NCI-H2029 (cell line): ENCODE results near the gene MORN4.

Experiments
- DNase-seq: peaks from one replicate; lab custom pipeline; 2025; lab: John Stamatoyannopoulos, UW

Gene MORN4

DNA sequence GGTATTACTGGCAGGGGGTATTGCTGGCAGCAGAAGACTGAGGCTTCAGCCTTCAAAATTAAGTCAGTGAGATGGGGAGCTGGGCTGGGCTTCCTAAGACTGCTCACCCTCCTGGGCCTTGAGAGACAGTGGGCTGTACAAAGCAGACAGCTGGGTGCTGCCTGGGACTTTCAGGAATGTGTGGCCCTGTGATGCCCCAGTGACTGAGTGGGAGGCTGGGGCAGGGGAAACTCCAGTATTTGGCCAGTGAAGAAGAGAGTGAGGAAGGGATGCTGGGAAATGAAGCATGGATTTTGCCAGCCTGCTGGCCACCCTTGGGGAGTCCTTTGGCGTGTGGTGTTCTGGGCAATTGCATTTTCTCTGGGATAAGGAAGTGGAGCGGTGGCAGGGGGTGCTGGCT is 60.3 kb downstream of the MORN4 start:
- DNase-seq, result no peak

DNA sequence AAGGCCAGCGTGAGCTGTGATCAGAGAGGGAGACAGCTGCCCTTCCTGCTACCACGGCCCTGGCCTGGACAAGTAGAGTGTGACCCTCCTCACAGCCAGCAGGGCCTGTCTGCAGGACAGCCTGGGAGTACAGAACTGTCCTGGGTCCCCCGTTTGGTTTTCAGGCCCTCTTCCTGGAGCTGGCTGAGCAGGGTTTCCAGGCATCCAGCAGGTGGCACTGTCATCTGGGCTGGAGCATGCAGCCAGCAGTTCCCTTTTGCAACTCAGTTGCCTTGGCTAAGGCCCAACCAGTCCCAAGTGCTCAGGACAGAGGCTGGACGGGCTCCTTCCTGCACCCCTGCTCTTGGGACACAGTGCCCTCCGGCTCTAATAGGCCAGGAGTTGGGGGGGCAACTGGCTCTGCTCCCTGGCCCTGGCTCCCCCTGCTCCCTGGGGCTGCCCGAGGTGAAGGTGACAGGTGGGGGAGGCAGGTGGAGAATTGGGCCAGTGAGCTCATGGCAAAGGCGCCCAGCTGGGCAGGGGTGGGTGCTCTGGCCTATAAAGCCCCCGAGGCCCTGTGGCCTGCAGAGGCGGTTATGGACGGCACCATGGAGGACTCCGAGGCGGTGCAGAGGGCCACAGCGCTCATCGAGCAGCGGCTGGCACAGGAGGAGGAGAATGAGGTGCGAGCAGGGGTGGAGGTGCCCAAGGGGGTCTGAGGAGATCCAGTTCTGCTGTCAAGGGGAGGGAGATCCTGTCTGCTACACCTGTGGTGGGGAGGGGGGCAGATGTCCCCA is 60.9 kb downstream of the MORN4 start, which contains the start of gene ANKRD2:
Gene ANKRD2 (plus strand): TSS at position 566 of the 776 bp plus-strand sequence. CDS start 10 bp downstream, at position 576.
- peak; percentile 22 for DNase-seq

DNA sequence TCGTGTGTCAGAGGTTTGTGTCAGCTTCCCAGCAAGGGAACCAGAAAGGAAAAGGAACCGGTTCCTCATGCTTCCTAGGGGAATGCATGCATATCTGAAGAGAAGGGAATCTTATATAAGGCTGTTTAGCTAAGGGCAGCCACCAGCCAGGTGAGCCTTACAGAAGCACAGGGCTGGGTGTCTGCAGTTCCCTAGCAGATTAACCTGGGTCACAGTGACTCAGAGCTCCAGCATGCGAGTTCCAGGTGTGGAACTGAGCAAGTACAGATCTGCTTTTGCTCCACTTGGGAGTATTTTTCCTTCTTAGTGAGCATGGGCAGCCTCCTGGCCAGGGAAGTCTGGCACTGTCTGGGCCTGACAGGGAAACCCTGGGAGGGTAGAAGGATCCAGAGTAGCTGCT is 61.7 kb downstream of the MORN4 start:
- no peak for DNase-seq

DNA sequence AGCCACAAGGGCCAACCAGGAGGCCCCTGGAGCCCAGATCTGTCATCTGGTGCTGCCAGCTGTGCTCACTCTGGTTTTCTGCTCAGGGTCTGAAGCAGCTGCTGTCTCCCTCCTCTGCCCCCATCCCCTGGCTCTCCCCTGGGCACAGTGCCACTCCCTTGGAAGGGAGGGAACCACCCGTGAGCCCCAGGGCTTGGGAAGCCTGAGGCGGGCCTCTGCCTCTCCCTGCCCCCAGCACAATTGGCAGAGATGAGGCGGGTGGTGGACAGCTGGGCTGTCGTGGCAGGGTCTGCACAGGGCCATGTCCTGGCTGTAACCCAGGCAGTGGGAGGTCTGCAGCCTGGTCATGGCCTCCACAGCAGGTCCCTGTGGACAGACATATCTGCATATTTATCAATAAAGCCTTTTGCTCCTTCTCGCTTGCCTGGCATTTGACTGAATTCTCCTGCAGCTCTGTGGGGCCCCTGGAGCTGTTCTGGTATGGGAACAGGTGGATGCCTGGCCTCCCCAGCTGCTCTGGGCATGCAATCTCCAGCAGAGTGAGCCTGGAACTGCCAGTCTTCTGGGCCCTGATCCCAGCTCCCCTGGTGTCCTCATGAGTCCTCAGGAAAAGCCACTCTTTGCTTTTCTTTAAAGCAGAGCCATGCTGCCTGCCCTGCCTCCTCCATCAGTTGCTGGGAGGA is 62.4 kb downstream of the MORN4 start:
- no peak for DNase-seq

DNA sequence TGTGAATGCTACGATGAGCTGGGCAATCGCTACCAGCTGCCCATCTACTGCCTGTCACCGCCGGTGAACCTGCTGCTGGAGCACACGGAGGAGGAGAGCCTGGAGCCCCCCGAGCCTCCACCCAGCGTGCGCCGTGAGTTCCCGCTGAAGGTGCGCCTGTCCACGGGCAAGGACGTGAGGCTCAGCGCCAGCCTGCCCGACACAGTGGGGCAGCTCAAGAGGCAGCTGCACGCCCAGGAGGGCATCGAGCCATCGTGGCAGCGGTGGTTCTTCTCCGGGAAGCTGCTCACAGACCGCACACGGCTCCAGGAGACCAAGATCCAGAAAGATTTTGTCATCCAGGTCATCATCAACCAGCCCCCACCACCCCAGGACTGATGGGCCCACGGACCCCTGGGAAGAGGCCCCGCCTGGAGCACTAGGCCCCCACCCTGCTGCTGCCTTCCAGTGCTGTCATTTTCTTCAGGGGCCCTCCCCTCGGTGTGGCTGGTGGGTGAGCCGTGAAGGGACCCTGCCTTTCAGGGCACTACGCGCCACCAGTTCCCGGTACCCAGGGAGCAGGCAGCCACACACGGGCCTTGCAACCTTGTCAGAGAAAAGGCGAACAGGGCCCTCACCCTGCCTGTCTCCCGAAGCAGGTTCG is 63.0 kb downstream of the MORN4 start:
- no peak for DNase-seq

DNA sequence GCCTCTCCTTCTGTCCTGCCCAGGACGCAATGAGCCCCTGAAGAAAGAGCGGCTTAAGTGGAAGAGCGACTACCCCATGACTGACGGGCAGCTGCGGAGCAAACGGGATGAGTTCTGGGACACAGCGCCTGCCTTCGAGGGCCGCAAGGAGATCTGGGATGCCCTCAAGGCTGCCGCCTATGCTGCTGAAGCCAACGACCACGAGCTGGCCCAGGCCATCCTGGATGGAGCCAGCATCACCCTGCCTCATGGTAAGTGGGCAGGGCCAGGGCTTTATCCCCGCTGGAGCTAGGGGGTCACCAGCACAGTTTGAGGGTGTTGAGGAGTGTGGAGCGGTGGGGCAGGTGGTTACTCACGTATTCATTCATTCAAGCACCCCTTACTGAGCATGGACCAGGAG is 65.4 kb downstream of the MORN4 start:
- no peak for DNase-seq

DNA sequence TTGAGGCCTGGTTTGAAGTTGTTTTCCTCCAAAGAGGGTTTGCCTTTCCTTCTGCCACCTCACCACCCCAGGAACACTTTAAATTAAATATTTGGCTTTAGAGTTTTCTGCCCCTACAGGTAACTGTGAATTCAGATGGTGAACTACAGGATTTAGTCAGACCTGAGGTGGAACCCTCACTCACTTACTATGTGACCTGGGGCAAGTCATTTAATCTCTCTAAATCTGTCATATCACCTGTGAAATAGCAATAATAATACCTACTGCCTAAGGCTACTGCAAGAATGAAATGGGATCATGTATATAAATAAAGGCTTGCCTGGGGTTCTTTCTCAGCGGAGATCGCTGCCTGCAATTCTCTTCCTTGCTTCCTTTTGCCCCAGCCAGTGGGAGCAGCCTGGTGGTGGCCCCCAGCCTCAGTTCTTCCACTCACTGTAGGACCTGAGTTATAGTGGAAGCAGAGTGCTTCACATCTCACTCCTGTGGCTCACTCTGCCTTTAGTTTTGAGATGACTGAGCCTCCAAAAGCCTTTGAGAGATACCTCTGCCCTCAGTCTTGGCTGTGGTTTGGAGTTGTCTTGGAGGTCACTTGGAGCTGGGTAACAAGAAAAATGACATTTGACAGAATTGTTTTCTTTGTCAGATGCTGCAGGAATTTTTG is 66.8 kb downstream of the MORN4 start:
- no peak for DNase-seq

DNA sequence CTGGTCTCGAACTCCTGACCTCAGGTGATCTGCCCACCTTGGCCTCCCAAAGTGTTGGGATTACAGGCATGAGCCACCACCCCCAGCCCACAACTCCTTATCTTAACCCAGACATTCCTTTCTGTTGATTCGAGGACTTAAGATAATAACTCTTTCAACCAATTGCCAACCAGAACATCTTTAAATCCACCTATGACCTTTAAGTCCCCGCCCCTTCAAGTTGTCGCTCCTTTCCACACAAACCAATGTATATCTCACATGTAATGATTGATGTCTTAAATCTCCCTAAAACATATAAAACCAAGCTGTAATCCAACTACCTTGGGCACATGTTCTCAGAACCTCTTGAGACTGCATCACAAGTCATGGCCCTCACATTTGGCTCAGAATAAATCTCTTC is 68.5 kb downstream of the MORN4 start:
- no peak for DNase-seq
